DMS153 (cell line): ENCODE results near the gene UBE2G2.

ENCODE experiments used
- DNase-seq: peaks from one replicate; lab custom pipeline; 2025; lab: John Stamatoyannopoulos, UW

The UBE2G2 gene

DNA sequence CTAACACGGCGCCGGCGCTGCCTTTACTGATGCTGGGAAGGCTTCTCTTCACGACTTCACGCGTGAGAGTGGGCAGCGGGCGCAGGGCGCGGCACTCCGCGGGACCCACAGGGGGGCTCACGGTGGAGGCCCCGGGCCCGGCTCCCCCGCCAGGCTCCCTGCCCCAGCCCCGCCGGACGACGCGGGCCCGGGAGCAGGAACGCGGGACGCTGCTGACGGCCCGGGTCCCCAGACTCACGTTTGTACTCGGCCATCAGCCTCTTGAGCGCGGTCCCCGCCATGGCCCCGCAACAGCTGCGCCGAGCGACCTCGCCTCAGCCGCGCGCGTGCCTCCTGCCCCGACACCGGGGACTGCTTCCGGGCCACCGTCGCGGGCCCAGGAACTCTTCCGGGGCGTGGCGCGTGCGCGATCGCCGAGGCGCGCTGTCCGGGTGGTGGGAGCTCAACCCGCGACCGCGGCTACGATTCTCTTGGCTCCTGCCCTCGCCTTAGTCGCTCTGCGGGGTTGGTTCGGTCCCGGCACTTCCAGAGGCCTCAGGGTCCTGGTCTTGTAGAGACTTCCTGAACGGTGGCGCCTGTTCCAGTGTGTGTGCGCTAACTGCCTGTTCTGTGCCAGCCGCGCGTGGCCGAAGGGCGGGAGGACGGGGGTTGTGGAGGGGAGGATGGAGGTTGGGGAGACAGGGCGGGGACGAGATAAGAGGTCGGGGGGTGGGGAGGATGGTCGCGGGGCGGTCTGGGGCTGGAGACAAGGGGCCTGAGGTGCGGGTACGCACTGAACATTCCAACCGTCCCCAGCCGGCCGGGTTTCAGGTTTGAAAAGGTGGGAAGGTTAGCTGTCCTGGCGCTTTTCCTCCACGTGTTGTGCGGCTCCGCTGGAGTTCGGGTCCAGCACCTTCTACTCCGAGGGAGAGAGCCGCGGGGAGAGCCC lies at the start of gene UBE2G2:
Gene UBE2G2 (minus strand): TSS at position 353 of the 928 bp plus-strand sequence. CDS start 72 bp downstream, at position 281.
- peak; percentile 28 for DNase-seq

DNA sequence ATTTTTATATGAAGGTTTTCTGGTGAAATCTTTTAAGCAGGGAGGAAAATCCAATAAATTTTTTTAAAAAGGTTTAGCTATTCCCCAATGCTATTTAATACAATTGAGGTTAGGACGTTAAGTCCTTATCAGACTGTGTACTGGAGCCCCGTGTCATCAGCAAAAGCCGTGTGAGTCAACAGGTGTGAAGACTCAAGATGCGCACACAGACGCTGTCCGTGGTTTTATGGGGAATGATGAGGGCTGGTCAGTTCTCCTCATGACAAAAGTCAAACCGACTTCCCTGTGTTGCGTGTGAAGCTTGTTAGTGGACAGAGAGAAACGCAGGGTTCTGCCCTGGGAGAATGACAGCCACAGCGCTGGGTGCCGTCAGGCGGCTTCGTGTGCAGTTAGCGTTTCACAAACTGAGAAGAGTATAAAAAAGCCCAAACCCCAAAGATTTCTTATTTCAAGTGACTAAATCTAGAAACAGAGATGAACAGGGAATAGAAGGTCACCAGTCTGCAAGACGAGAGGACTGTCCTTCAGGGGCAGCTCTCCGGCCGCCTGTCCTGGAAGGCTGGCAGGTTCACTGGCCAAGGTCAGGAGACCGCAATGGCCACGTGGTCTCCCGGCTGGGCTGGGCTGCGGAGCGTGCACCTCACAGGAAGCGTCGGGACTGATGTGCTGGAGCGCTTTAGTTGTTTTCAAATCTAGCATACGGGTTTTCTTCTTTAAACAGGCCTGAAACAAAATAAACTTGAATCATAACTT lies 49.5 kb upstream of the UBE2G2 start:
- DNase-seq: no peak

DNA sequence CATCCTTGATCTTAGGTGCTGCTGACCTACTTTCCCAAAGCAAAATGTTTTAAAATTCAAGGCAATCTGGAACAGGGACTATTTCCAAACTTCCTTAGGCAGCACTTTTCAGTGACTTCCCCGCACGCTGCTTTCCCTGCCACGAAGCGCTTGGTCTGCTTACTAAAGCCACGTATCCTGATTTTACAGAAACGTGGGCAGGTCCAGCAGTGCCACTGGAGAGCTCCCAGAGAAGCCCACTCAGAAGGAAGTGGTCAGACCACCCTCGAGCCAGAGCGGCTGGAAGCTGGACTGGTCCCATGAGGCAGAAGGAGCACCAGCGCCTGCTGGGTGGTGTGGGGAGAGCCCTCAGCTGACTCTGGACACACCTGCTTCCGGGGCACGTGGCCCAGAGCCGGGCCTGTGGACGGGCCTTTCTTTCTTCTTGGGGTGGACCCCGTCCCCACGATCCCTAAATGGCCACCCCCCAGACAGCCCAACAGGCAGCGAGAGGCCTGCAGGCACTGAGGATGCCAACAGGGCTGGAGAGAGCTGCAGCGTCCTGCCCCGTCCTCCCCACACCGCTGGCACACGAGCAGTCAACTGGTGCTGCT lies 48.7 kb upstream of the UBE2G2 start:
- DNase-seq: no peak

- no peak for DNase-seq
These were observed 48.1 kb upstream of the UBE2G2 start for GRCh38 chr21:44849616-44850130.

DNA sequence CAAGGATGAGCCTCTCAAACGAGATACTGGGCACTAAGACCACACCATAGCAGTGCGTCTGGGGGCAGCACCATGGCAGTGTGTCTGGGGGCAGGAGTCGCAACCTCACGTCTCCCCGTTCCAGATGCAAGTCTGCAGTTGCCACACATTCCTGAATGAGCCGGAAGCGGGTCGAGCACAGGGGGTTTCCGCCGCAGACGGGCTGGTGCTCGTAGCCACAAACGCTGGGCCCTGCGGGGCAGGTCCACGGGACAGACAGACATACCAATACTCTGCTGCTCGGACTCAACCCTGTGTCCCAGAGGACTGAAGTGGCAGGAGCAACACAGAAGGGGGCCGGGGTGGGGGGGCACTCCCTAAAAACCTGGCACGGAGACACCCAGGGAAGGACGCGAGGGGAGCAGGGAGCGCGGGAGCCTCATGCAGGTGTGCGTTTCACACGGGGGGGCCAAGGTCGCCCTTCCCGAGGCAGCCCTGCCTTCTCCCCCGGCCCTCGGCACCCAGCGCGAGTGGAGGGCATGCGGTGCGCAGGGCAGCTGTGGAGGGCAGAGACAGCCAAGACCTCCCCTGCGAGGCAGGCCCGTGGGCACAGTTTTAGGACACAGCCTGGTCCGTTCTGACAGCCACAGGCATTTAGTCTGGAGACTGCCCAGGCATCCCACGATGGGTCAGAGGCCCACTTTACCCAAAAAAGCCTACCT lies 47.4 kb upstream of the UBE2G2 start:
- DNase-seq: no peak

GRCh38 chr21:44847261-44848056 lies 45.8 kb upstream of the UBE2G2 start:
- DNase-seq: no peak

DNA sequence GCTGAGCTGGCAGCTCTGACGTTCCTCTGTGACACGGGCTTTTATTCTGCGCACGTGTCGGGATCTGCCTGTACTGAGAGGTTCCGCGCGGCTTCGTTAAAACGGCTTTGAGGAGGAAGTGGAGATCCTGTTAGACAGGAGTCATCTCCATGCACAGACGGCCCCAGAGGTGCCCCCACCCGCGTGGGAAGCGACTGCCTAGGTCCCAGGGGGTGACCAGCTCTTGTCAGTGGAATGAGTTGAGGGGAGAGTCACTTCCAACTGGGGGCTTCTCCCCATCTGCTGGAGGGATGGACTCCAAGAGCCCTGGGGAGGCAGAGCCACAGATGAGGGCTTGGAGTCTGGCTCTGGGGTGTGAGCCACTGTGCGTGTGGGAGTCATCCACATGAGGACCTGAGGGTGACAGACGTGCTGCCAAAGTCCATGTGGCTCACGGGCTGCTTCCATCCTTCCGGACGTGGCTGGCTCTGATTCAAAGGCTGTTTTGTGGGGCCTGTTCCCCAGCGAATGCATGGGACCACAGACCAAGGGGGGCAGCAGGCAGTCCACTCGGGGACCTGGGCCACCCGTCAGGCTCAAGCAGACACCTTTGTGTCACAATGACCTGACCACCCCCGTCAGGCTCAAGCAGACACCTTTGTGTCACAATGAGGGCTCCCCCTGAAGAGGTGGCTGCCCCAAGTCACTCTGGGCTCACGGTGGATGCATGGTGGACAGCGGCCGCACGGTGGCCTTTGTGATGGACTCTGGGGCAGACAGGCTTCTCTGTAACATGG lies 45.1 kb upstream of the UBE2G2 start:
- DNase-seq: no peak

GRCh38 chr21:44846224-44846484 lies 44.5 kb upstream of the UBE2G2 start:
- DNase-seq: no peak

- peak; percentile 36 for DNase-seq
These were observed 44.0 kb upstream of the UBE2G2 start for GRCh38 chr21:44845418-44846223.

DNA sequence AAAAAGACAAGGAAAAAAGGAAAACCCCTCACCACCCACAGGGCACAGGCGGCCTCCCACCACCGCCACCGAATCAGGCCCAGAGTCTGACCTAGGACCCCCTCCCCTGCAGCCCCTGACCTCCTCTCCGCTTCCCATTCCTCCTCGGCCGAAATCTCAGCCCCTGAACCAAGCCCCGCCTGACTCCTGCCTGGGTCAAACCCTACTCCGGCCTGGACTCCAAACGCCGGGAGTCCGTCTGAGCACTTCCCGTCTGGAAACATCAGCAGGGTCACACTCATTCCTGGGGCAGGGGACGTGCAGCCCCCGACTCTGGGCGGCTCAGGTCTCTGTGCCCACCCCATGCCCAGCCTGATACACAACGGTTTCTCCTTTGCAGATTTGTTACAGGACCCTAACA lies 42.6 kb upstream of the UBE2G2 start:
- DNase-seq: no peak

DNA sequence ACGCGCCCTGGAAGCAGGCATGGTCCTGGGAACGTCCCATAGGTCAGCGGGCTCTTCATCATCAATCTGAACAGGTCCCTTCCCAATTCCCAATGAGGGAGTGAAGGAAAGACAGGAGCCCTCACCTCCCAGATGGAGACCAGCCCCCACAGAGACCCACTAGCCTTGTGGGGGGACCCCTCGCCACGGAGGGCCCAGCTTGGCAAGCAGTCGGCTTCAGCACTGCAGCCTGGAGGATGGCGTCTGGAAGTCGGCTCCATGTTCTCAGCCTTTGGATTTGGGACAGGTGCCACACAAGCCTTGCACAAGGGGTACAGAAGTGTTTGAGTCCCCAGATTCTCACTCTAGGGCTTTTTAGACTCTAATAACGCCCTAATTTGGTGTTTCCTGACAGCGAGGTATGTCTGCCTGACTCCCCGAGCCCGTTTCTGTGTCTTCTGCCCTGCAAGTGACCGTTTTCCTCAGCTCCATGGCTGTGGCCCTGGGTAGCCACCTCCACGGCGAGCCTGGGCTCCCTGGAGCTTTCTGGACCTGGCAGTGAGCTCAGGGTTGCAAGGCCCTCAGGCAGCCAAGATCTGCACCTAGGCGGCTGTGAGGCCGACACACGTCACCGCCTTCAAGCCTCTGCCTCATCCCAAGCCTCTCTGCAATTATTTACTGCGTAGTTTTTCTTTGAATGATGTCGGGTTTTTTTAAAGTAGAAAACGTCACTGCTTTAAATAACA lies 41.3 kb upstream of the UBE2G2 start:
- no peak for DNase-seq

GRCh38 chr21:44842087-44842486 lies 40.5 kb upstream of the UBE2G2 start:
- DNase-seq: no peak

GRCh38 chr21:44840771-44841170 lies 39.2 kb upstream of the UBE2G2 start:
- DNase-seq: no peak

DNA sequence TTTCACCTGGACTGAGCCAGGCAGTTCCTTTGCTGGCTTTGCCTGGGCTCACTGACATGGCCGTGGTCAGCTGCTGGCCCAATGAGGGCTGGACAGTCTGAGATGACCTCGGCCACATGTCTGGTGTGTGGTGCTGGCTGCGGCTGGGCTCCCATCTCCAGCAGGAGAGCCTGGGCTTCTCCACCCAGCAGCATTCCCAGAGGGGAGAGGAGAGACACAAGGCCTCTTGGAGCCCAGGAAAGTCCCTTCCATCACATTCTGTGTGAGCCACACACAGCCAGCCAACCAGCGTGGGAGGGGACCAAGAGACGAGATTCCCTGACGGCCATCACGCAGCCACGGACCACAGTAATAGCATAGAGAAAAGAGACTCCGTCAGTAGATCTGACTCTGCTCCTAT lies 37.3 kb upstream of the UBE2G2 start:
- DNase-seq: no peak

- DNase-seq: no peak
These were observed 36.6 kb upstream of the UBE2G2 start for GRCh38 chr21:44838039-44838895.

GRCh38 chr21:44837537-44837936 lies 35.9 kb upstream of the UBE2G2 start:
- DNase-seq: no peak

DNA sequence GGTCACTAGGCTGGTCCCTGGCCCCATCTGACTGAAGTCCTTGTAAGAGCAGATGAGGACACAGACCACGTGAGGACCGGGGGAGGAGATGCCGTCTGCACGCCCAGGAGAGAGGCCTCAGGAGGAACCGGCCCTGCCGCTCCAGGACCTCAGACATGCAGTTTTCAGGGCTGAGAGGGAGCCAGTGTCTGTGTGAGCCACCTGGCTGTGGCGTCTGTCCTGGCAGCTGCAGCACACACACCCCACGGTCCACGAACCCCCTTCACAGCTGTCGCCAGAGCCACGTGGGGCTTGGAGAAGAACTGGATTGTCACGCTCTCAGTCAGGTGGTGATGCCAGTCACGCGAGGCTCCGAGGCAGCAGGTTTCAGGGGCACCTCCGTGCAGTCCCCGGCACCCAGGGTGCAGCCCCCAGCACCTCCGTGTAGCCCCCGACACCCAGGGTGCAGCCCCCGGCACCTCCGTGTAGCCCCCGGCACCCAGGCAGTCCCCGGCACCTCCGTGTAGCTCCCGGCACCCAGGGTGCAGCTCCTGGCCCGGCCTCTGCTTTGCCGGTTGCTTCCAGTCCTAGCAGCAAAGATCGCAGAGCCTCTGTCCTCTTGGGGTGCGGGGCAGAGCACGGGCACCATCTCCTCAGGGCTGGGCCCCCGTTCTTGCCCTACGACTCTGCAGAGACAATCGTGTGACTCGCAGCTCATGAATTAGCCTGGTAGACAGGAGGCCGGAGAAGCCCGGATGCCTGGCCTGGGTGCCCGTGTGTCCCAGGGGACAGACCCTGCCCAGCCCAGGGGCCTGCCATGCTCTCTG lies 35.2 kb upstream of the UBE2G2 start:
- peak; percentile 3 for DNase-seq
